Activated CD8-positive, alpha-beta memory T cell treated with anti-CD3 and anti-CD28 coated beads for 36 hours (primary cell): ENCODE data around the gene MAPKAPK3. TPM values are rescaled to one million over a fixed set of nuclear protein-coding genes. Genes with fewer than 3 reads are reported as not detected.
"Not testable (repeated sequence)": the region's sequence is repeated elsewhere in the genome, so short reads cannot be mapped to it uniquely, and the experiment has no call there.

Experiments
- CTCF ChIA-PET: fragments of 350-600 bp; sonication (Branson Sonifier 250); formaldehyde crosslinking; loops from one replicate; lab custom pipeline; 2021; ENCODE audit warnings: antibody characterized with exemption; lab: Charles Lee
- POLR2A ChIA-PET: fragments of 350-600 bp; sonication (Branson Sonifier 250); formaldehyde crosslinking; loops from one replicate; lab custom pipeline; 2021; ENCODE audit warnings: antibody characterized with exemption; lab: Charles Lee
- total RNA-seq, 2 experiments: library from RNA; stranded (reverse); gene quantifications; one replicate each; pipeline ENCODE4 v1.2.3, GENCODE V29; 2021

Gene MAPKAPK3
- total RNA-seq, 2 experiments from 2014 or later, result 169 to 170 TPM

DNA sequence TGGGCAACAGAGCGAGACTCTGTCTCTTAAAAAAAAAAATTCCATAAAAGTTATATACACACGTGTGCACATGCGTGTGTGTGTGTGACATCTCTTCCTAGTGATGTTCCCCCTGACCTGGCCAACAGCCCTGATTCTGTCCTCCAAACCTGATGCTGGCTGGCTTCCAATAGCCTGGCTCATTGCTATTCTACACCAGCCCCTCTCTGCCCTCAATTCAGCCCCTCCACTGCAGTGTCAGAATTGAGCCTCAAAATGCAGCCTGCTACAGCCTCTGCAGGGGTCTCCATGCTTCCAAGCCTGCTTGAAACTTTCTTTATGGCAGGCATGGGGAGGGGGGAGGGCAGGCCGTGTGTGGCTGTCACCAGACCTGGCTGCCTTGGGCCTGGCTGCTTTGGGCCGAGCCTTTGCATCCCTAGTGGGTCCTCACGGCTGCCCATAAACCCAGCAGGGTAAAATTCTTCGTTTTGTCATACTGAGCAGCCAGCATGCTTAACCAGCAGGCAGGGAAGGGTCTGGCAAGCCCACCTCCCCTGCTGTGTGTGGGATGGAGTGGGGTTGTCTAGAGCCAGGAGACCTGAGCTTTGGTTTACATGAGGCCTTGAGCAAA is 35.1 kb downstream of the MAPKAPK3 start:
- ChIA-PET CTCF (interaction anchor here (1.5 to 2.6 kb wide), 8 partner anchors 18 to 79 kb away, joined by 3 to 24 read pairs (median 8); partner anchors contain the start of gene MAPKAPK3), POLR2A (interaction anchor here (0.9 to 3.8 kb wide), 3 partner anchors 28 to 77 kb away, joined by 3 to 18 read pairs (median 3); partner anchors contain the start of gene MAPKAPK3)

- ChIA-PET CTCF (interaction anchor here (0.7 to 2.6 kb wide), 14 partner anchors 16 to 84 kb away, joined by 3 to 24 read pairs (median 6); partner anchors contain the start of genes HEMK1 and MAPKAPK3), POLR2A (interaction anchor here (0.5 to 3.8 kb wide), 4 partner anchors 29 to 232 kb away, joined by 3 to 18 read pairs (median 3); partner anchors contain the start of gene MAPKAPK3)
These were observed 35.8 kb downstream of the MAPKAPK3 start for GRCh38 chr3:50652709-50653108.

DNA sequence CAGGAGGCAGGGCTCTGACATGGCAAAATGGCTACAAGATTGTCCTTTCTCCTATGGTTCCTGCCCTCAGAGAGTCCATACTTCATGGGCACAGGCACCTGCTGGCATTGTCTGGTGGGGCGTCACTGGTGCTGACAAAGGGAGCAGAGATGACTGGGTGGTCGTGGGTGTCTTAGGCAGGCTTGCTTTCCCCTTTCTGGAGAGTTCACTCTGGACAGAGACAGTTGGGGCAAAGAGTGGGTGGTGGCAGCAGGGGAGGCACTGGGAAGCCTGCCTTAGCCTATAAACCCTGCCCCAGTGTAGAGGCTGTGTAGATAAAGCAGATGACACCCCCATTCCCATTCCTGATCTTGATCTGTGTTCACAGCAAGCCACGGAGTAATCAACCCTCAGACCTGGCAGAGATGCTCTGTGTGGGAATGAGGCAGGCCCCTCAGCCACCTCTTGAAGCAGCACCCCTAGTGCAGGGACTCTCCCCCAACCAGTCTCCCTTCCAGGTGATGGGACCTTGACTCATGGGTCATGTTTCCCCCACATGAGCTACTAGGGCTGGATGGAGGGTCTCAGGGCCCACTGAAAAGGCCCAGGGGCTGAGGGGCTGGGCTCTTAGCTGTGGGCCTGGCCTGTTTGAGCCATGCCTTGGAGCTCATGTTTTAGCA is 37.1 kb downstream of the MAPKAPK3 start:
- ChIA-PET POLR2A (interaction anchor here (1.2 to 3.8 kb wide), 2 partner anchors 37 to 83 kb away, joined by 4 to 18 read pairs; partner anchors contain the start of gene MAPKAPK3), CTCF (interaction anchor here (0.6 to 2.6 kb wide), 15 partner anchors 9 to 84 kb away, joined by 3 to 24 read pairs (median 5); partner anchors contain the start of gene MAPKAPK3)

- POLR2A ChIA-PET, result interaction anchor here (1.5 to 3.8 kb wide), 2 partner anchors 38 to 86 kb away, joined by 4 to 18 read pairs; partner anchors contain the start of gene MAPKAPK3
- CTCF ChIA-PET, result interaction anchor here (0.6 to 1.5 kb wide), 10 partner anchors 20 to 814 kb away, joined by 3 to 5 read pairs (median 3); no protein-coding TSS in a partner anchor
These were observed 38.3 kb downstream of the MAPKAPK3 start for GRCh38 chr3:50655009-50655830.

DNA sequence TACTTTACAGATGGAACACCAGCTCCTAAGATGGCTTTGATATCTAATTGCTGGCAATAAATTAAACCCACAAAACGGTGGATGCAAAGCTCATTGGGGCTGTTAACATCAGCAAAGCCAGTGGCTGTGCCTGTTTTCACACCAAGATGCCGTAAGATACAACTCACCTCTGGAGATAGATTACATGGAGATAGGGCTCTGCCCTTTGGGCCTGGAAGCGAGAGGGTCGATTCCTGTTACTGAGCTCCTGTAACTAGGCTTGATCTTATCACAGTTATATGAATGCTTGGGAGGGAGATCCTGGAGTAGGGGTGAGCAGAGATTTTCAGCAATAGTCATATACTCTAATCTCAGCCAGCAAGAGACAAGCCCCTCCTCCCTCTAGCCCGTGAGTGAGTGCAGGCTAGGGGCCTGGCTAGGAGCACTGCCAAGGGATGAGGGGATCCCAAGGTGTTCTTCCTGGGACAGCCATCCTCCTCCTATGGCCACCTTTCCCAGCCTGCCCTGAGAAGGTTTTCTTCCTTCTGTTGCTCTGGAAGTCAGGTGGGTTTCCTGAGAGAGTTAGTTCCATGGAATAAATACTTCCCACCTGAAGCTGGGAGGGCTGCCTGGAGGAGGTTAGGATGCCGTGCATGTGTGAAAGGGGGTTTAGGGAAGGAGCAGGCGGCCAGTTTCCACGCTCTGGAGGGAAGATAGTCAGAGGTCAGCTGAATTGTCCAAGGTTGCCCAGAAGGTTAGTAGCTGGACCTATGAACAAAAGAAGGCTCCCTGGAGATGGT is 39.7 kb downstream of the MAPKAPK3 start:
- ChIA-PET CTCF (interaction anchor here (1.9 kb wide), 1 partner anchor 37 kb away, joined by 6 read pairs; no protein-coding TSS in a partner anchor), POLR2A (interaction anchor here (0.5 kb wide), 1 partner anchor 844 kb away, joined by 6 read pairs; no protein-coding TSS in a partner anchor)

DNA sequence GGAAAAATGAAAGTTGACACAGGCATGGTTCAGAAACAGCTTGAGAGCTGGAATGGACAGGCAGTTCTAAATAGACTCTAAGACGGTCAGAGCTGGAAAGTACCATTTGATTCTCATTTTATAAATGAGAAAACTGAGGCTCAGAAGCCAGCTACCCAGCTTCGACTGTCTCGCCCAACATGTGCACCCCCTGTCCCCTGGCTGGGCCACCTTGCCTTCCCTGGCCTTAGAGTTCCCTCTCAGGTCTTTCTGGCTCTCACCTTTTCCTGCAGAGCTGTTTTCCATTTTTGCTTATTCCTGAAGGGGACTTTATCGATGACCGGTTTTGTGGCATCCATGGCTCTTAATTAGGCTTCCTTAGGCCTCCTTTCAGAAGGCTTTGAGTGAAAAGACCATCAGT is 40.5 kb downstream of the MAPKAPK3 start:
- CTCF ChIA-PET, result interaction anchor here (1.9 kb wide), 1 partner anchor 38 kb away, joined by 6 read pairs; no protein-coding TSS in a partner anchor
- POLR2A ChIA-PET, result interaction anchor here (0.5 kb wide), 1 partner anchor 843 kb away, joined by 6 read pairs; no protein-coding TSS in a partner anchor

GRCh38 chr3:50657816-50658215 is 40.9 kb downstream of the MAPKAPK3 start:
- ChIA-PET POLR2A (no interaction called here), CTCF (interaction anchor here (1.9 kb wide), 1 partner anchor 38 kb away, joined by 6 read pairs; no protein-coding TSS in a partner anchor)

DNA sequence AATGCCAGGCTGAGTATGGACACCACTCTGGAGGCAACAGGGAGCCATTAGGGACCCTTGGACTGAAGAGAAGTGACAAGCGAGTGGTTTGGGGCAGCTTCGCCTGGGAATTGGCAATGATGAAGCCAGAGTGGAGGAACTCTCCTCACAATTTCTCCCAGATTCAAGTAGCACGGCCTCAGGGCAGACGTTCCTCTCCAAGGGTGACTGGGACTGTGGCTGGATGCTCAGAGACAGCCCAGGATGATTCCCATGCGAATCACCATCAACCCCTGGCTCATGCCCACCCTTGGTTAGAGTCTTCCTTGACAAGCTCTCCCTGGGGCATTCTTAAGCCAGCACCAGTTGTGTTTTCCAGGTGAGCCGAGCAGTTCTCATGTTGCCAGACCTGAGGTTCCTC is 41.5 kb downstream of the MAPKAPK3 start:
- CTCF ChIA-PET, result interaction anchor here (1.2 kb wide), 1 partner anchor 43 kb away, joined by 3 read pairs; no protein-coding TSS in a partner anchor
- POLR2A ChIA-PET, result interaction anchor here (0.6 kb wide), 2 partner anchors 13 to 306 kb away, joined by 3 to 4 read pairs; no protein-coding TSS in a partner anchor

GRCh38 chr3:50658831-50659230 is 41.9 kb downstream of the MAPKAPK3 start:
- POLR2A ChIA-PET, result interaction anchor here (0.6 kb wide), 2 partner anchors 14 to 306 kb away, joined by 3 to 4 read pairs; no protein-coding TSS in a partner anchor
- CTCF ChIA-PET, result interaction anchor here (1.2 kb wide), 1 partner anchor 43 kb away, joined by 3 read pairs; no protein-coding TSS in a partner anchor

DNA sequence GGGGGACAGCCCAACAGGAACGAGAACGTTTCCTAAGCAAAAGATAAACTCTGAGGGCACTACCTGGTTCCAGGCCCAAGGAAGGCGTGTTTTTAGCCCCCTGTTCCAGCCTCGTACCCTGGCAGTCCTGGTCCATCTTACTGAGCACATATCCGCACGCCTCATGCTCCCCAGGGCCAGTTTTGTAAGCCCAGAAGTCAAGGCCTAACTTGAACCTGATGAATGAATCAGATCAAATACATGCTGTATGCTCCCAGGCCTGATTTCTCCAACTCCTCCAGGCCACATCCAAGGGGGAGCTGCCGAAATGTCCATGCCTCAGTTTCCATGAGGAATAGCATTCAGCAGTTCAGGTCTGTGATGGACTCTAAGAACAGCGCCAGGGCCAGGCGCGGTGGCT is 43.4 kb downstream of the MAPKAPK3 start:
- POLR2A ChIA-PET, result no interaction called here
- CTCF ChIA-PET, result no interaction called here

GRCh38 chr3:50661321-50661837 is 44.4 kb downstream of the MAPKAPK3 start:
- ChIA-PET CTCF (no interaction called here), POLR2A (no interaction called here)

- CTCF ChIA-PET, result interaction anchor here (1.3 kb wide), 1 partner anchor 9 kb away, joined by 3 read pairs; no protein-coding TSS in a partner anchor
- POLR2A ChIA-PET, result interaction anchor here (0.7 kb wide), 2 partner anchors 160 to 337 kb away, joined by 3 to 4 read pairs; no protein-coding TSS in a partner anchor
These were observed 45.5 kb downstream of the MAPKAPK3 start for GRCh38 chr3:50662408-50662807.

DNA sequence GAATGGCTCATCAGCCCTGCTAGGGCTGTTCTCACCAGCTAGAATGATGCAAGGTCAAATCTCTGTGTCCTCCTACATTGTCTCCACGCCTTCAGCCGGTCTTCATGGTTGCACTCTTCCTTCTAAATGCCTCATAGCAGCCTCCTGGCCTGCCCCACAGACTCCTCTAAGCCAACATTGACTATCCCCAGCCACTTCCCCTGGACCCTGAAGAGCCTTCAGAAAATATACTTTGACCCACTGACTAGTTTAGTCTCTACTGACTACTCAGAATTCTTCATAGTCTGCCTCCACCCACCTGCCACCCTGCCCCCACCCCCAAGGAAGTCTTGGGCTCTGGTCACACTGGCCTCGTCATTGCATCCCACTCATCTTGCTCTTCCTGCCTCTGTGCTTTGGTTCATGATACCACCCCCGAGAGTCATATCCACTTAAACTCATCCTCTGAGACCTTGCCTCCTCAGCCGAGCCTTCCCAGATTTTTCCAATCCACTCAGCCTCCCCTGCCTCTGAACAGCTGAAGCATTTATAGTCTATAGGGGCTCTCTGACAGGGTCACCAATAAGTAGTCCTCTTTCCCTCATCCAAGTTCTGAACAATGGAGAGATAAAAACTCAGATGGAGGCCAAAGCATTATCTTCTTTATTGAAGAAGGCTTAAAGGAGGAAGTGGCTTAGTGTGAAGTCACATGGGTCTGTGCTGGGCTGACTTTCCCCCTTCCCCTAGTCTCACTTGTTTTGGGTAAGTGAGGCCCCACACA is 48.3 kb downstream of the MAPKAPK3 start:
- CTCF ChIA-PET, result interaction anchor here (1.5 kb wide), 1 partner anchor 9 kb away, joined by 5 read pairs; the partner anchor contains the start of gene DOCK3
- POLR2A ChIA-PET, result interaction anchor here (0.7 kb wide), 1 partner anchor 64 kb away, joined by 3 read pairs; no protein-coding TSS in a partner anchor

GRCh38 chr3:50665841-50666115 is 48.8 kb downstream of the MAPKAPK3 start:
- CTCF ChIA-PET, POLR2A ChIA-PET: not testable (repeated sequence)

DNA sequence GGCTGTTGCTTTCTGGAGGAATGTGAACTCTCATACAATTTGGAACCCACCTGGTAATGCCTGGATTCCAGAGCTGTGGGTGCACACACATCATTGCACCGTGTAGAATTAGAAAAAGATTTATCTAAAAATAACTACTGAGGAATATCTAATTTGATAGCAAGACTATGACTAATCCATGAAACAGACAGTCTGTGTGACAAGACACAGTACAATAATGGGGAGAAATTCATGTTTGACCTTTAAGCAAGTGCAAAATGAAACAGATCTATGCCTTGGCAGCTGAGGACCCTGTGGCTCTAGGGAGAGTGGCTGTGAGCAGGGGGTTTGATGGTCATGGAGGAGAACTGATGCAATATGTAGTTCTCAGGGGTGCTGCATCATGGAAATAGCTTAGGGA is 49.9 kb downstream of the MAPKAPK3 start:
- CTCF ChIA-PET, result interaction anchor here (1.2 kb wide), 1 partner anchor 9 kb away, joined by 4 read pairs; no protein-coding TSS in a partner anchor
- POLR2A ChIA-PET, result no interaction called here

- POLR2A ChIA-PET, result no interaction called here
- CTCF ChIA-PET, result no interaction called here
These were observed 54.4 kb downstream of the MAPKAPK3 start for GRCh38 chr3:50671331-50671730.
